HepG2 (cell line): ENCODE measurements around the gene WDR54. TPM values are rescaled to one million over a fixed set of nuclear protein-coding genes. Genes with fewer than 3 reads are reported as not detected.

Experiments
- EP300 ChIP-seq, 3 experiments: sonication (generic) in 1 of 3; formaldehyde crosslinking in 1 of 3; IDR thresholded peaks; 2 replicates each; pipeline versions ENCODE4 v1.5.1 to v1.6.1; 2011 to 2020; ENCODE audit warnings: low read depth in 2 of 3, low read length in 2 of 3, borderline replicate concordance in 1 of 3, improper control_type of control experiment in 1 of 3, mild to moderate bottlenecking in 1 of 3, missing genetic modification reagents in 1 of 3, moderate library complexity in 1 of 3
- HIVEP1 ChIP-seq: sonication (generic); formaldehyde crosslinking; IDR thresholded peaks from 2 replicates; pipeline ENCODE4 v1.4.0; 2020; ENCODE audit warnings: mild to moderate bottlenecking, missing genetic modification reagents
- HOXA5 ChIP-seq: sonication (generic); formaldehyde crosslinking; IDR thresholded peaks from 2 replicates; pipeline ENCODE4 v1.4.0; 2020; ENCODE audit warnings: missing genetic modification reagents
- JUND ChIP-seq: sonication (generic); formaldehyde crosslinking; IDR thresholded peaks from 2 replicates; pipeline ENCODE4 v1.8.0; 2022; ENCODE audit warnings: mild to moderate bottlenecking, missing genetic modification reagents
- NCOA2 ChIP-seq: sonication (generic); formaldehyde crosslinking; IDR thresholded peaks from 2 replicates; pipeline ENCODE4 v1.8.0; 2022; ENCODE audit warnings: inconsistent platforms
- PCBP2 ChIP-seq: fragments of 200-400 bp; formaldehyde crosslinking; optimal IDR thresholded peaks from 2 replicates; pipeline ENCODE3; 2018; ENCODE audit warnings: low read length, low read depth; ENCODE audit not compliant: poor library complexity, severe bottlenecking
- PHF20 ChIP-seq: sonication (generic); formaldehyde crosslinking; IDR thresholded peaks from 2 replicates; pipeline ENCODE4 v1.5.0; 2020; ENCODE audit warnings: mild to moderate bottlenecking, missing genetic modification reagents
- THAP7 ChIP-seq: sonication (generic); formaldehyde crosslinking; IDR thresholded peaks from 2 replicates; pipeline ENCODE4 v1.8.1; 2023; ENCODE audit warnings: mild to moderate bottlenecking, missing genetic modification reagents
- ZBTB2 ChIP-seq: sonication (generic); formaldehyde crosslinking; IDR thresholded peaks from 2 replicates; pipeline ENCODE4 v1.8.0; 2022; ENCODE audit warnings: low read depth, missing genetic modification reagents
- ZBTB39 ChIP-seq: sonication (generic); formaldehyde crosslinking; IDR thresholded peaks from 2 replicates; pipeline ENCODE4 v1.5.0; 2020; ENCODE audit warnings: missing genetic modification reagents
- ZBTB7A ChIP-seq: sonication (generic); formaldehyde crosslinking; IDR thresholded peaks from 2 replicates; pipeline ENCODE4 v1.8.0; 2022; ENCODE audit warnings: mild to moderate bottlenecking, missing genetic modification reagents
- ZBTB8A ChIP-seq: sonication (generic); formaldehyde crosslinking; IDR thresholded peaks from 2 replicates; pipeline ENCODE4 v1.4.0; 2020; ENCODE audit warnings: mild to moderate bottlenecking, low read depth, missing genetic modification reagents, borderline replicate concordance
- ZHX2 ChIP-seq, 2 experiments: sonication (generic) in 1 of 2; formaldehyde crosslinking in 1 of 2; IDR thresholded peaks; 2 replicates each; pipeline versions ENCODE4 v1.6.1 to v1.9.0; 2014 to 2022; ENCODE audit warnings: antibody characterized with exemption in 1 of 2, borderline replicate concordance in 1 of 2, inconsistent platforms in 1 of 2, low read depth in 1 of 2, missing genetic modification reagents in 1 of 2
- ZNF430 ChIP-seq: sonication (generic); formaldehyde crosslinking; IDR thresholded peaks from 2 replicates; pipeline ENCODE4 v1.9.0; 2021; ENCODE audit warnings: mild to moderate bottlenecking, missing genetic modification reagents
- ZNF446 ChIP-seq: sonication (generic); formaldehyde crosslinking; IDR thresholded peaks from 2 replicates; pipeline ENCODE4 v1.5.0; 2020; ENCODE audit warnings: mild to moderate bottlenecking, missing genetic modification reagents
- ZNF672 ChIP-seq: sonication (generic); formaldehyde crosslinking; IDR thresholded peaks from 2 replicates; pipeline ENCODE4 v1.8.1; 2022; ENCODE audit warnings: missing genetic modification reagents
- polyA plus RNA-seq, 8 experiments: library from polyadenylated mRNA; depleted of rRNA in 3 of 8; stranded (reverse) in 7 of 8; unstranded in 1 of 8; fragments of >200 nt; fragmentation: Illumina TruSeq in 4 of 8; extraction: Trizol in 4 of 8; gene quantifications; 2 replicates each; pipeline versions ENCODE4 v1.2.1 to v1.2.3, GENCODE V29; 2011 to 2016; ENCODE audit warnings: low read depth in 4 of 8, missing spikeins in 1 of 8, mixed read lengths in 1 of 8; ENCODE audit not compliant: insufficient read depth in 1 of 8
- total RNA-seq, 5 experiments: library from RNA; depleted of rRNA; stranded (reverse); fragments of >200 nt; fragmentation: Illumina TruSeq; extraction: Trizol; gene quantifications; 2 replicates each; pipeline ENCODE4 v1.2.3, GENCODE V29; 2016; ENCODE audit warnings: low read depth in 1 of 5

The WDR54 gene
- total and polyA plus RNA-seq, 2 of the 13 experiments (the other 11 are each of a cell fraction or from before 2014, with no cell fraction given), result 2.0 to 17.3 TPM

GRCh38 chr2:74429487-74430451, 8.2 kb downstream of the WDR54 start (continued):
- TF ChIP-seq THAP7 (0 out of 2 replicates have a peak, but pooled peaks have one; percentile 41), ZBTB2 (CRISPR knock-in tag) (no peak), ZNF672 (no peak), HOXA5 (CRISPR knock-in tag) (no peak), ZHX2 (IDR thresholded peaks at IDR 0.05; ENCODE audit: low read depth) (peak; percentile 73), ZHX2 (CRISPR knock-in tag; IDR thresholded peaks at IDR 0.05; ENCODE audit: borderline replicate concordance) (no peak), PHF20 (CRISPR knock-in tag) (no peak), ZNF446 (CRISPR knock-in tag) (no peak), PCBP2 (peak; percentile 80), ZBTB8A (no peak), NCOA2 (CRISPR knock-in tag) (peak; percentile 69), ZNF430 (CRISPR knock-in tag) (no peak), EP300 (IDR thresholded peaks at IDR 0.05; ENCODE audit: low read depth in 2 of 2, low read length in 2 of 2) (peak in 1 of 2 experiments; percentile 61; a peak in 2 of 4 replicates), EP300 (CRISPR knock-in tag; IDR thresholded peaks at IDR 0.05; ENCODE audit: borderline replicate concordance) (peak; percentile 66), HIVEP1 (CRISPR knock-in tag) (no peak), ZBTB7A (CRISPR knock-in tag) (no peak; the same call in 1 of the 2 replicates), JUND (CRISPR knock-in tag) (peak; percentile 18; the same call in 1 of the 2 replicates), ZBTB39 (CRISPR knock-in tag) (0 out of 2 replicates have a peak, but pooled peaks have one; percentile 63)
